Embryonic facial prominence (tissue), 1 donor: ENCODE data around the gene CAMSAP1.
"Not testable (repeated sequence)": the region's sequence is repeated elsewhere in the genome, so short reads cannot be mapped to it uniquely, and the experiment has no call there.

Experiments used
- DNase-seq: peaks from one replicate; pipeline ENCODE4 v3.0.0-alpha.2; 2016; ENCODE audit errors: extremely low spot score

The CAMSAP1 gene

DNA sequence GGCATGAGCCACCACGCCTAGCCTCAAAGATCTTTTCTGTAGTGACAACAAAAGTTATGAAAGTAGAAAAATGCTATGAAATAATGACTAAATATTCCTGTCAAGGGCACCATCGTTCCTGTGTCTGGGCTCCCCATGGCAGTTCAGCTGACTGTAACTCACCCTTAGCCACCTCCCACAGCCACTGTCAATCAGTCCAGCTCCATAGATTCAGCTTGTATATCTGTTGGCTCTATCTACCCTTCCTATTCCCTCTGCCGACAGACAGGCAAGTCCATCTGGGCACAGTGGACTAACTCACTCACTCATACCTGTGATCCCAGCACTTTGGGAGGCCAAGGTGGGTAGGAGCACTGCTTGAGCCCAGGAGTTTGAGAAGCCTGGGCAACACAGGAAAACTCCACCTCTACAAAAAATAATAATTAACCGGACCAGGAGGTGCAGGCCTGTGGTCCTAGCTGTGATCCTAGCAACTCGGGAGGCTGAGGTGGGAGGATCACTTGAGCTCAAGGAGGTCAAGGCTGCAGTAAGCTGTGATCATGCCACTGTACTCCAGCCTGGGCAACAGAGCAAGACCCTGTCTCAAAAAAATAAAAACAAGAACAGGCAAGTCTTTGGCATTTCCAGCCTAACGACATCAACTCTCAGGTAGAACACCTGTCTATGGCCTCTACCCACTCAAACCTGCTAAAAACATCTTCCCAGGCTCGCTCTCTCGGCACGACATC lies 6.2 kb downstream of the CAMSAP1 start:
- DNase-seq: no peak

DNA sequence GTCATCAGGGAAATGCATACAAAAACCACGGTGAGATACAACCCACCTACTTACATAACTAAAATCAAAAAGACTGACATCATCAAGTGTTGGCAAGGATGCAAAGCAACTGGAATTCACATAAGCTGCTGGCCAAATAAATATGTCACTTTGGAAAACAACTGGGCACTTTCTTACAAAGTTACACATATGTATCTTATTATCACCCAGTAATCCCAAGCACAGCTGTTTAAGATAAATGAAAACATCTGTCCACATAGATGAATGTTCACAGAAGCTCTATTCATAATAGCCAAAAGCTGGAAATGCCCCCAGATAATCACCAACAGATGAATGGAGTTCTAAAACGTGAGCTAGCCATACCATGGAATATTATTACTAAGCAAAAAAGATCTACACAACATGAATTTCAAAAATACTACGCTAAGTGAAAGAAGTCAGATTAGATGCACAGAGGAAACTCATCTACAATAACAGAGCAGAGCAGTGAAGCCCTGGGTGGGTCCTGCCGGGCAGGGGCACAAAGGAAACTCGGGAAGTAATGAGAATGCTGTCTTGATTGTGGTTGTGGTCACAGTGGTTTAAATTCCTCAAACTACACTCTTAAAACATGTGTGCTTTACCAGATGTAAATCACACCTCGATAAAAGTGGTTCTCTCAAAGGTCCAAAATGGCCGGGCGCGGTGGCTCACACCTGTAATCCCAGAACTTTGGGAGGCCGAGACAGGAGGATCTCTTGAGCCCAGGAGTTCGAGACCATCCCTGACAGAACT lies 8.5 kb downstream of the CAMSAP1 start:
- no peak for DNase-seq

DNA sequence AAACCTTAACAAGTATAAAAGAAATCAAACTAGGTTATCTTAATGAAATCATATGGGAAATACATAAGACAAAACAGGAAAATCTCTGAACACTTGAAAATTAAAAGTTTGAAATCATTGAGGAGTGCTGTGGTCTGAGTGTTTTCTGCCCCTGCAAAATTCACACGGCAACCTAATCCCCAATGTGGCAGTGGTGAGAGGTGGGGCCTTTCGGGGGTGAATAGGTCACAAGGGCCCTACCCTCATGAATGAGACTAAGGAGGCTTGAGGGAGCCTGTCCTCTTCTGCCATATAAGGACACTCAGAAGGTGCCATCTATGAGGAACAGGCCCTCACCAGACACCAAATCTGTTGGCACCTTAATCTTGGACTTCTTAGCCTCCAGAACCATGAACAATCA lies 10.7 kb downstream of the CAMSAP1 start:
- DNase-seq: no peak

DNA sequence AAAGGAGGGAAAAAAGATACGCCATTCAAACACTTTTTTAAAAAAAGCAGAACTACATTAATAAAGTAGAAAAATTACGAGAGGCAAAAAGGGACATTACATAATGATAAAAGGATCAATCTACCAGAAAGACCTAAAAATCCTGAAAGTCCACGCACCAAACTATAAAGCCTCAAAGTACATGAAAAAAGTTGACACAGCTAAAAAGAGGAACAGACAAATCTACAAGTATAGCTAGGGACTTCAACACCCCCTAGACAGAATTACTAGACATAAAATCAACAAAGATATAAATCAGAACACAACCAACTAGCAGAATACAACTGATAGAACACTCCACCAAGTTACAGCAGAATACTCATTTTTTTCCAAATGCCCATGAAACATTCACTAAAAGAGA lies 11.1 kb downstream of the CAMSAP1 start:
- DNase-seq: no peak

DNA sequence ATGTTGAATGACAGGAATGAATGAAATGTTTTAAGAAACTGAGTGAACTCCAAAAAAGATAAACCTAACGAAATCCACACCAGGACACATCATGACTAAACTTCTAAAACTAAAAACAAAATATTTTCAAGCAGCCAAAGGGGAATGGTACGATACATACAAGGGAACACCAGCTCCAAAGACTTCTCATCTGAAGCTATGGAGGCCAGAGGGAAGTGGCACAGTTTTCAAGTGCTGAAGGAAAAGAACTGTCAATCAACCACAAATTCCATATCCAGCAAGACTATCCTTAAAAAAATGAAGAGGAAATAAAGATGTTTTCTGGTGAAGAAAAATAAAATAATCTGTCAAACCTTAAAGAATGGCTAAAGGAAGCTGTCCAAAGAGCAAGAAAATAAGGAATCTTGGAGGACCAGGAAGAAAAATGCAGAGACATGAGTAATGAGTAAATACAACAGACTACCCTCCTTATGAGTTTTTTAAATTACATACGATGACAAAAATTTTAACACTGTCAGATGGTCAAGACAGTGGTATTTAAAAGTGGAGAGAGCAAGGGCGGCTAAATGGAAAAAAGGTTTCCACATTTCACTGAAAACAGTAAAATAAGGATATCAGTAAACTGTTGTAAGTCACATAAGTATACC lies 12.0 kb downstream of the CAMSAP1 start:
- DNase-seq: no peak

DNA sequence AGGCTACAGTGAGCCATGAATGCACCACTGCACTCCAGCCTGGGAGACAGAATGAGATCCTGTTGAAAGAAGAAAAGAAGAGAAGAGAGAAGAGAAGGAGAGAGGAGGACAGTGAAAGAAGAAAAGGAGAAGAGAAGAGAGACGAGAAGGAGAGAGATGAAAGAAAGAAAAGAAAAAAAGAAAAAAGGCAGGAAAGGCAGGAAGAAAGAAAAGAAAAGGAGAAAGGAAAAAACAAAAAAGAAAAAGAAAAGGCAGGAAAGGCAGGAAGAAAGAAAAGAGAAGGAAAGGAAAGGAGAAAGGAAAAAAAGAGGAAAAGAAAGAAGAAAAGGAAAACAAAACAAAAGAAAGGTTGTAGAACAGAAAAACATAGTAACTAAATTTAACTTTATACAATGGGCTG lies 14.2 kb downstream of the CAMSAP1 start:
- DNase-seq: no peak

DNA sequence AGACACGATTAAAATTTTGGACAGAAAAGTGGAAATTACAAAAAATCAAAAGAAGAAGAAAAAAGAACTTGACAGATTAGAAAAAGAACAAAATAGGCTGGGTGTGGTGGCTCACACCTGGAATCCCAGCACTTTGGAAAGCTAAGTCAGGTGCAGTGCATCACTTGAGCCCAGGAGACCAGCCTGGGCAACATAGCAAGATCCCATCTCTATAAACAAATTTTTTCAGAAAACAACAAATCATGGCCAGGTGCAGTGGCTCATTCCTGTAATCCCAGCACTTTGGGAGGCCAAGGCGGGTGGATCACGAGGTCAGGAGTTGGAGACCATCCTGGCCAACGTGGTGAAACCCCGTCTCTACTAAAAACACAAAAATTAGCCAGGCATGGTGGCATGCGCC lies 15.0 kb downstream of the CAMSAP1 start:
- not testable (repeated sequence) for DNase-seq

DNA sequence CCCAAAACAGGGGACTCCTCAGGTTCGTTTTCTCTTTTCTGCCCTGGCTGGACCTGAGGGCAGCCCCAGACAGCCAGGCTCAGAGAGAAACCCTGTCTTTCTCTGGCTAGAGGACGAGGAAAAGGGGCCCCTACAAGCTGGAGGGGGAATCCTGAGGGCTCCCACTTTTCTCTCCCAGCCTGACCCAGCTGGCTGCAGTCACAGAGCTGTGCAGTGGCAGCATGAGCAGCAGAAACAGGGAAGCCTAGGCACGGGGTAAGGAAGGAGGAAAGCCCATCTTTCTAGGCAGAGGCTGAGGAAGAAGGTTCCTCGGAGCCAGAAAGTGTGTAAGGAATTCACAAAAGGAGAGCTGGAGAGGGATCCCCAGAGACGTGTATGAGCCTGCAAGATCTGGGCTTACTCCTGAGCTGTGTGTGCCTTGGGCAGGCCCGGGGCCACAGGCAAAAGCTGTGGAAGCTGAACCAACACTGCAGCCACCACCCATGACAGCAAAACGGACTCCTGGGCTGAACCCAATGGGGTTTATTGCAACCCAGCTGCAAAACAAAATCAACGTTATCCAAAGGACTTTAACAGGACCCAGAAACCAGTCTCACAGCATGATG lies 16.2 kb downstream of the CAMSAP1 start:
- DNase-seq: no peak

DNA sequence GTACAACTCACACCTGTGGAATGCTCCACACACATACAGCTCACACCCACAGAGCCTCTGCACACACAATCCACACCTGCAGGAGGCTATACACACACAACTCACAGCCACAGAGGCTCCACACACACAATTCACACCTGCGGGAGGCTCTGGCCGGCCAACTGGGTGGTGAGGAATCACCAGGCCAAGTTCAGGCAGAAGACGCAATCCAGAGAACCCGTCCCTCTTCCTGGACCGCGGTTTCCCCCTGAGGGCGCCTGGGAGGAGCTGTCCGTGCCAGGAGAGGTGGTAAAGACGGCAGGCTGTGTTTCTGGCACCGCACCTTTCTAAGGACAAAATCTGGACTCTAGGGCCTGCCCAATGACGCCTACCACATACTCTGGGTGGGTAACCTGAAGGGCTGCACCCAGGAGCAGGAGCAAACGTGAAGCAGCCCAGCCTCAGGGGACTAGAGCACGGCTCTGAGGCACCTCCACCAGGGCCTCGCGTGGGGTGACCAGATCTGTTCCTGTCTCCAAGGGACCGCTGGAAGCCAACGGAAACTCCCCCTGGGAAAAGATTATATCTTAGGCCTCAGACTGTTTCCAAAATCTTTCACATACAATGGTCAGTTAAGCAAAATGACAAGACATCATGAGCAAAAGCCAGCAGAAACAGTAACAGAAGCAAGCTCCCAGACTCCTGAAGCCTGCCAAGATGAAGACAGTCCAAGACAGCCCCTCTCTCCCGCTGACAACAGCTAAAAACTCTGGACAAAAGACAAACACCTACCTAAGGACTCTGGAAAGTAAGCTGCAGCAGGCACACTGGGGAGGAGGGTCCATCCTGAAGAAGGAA lies 16.9 kb downstream of the CAMSAP1 start:
- no peak for DNase-seq

DNA sequence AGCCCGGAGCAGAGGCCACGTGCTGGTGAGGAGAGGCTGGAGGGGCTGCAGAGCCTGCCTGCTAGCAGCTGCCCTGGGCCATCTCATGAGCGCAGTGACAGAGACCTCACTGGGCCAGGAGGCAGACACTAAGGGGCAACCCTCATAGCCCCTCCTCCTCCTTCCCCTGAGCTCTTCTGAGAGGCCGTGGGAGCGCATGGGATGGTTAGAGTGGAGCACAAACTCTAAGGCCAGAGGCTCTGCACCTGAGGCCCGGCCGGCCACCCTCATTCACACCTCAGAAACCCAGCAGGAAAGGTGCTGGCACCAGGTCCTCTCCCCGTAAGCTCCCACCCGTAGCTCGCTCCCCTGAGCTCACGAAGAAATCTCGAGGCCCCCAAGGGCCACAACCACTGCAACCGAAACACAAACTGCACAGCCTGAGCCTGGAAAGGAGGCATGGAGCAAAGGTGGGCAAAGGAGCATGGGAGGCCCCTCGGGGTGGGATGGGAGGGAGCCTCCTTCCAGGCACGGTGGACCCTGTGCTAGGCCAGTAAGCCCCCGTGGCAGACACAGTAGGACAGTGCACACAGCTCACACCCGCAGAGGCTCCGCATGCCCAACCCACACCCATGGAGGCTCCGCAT lies 17.7 kb downstream of the CAMSAP1 start:
- DNase-seq: no peak

DNA sequence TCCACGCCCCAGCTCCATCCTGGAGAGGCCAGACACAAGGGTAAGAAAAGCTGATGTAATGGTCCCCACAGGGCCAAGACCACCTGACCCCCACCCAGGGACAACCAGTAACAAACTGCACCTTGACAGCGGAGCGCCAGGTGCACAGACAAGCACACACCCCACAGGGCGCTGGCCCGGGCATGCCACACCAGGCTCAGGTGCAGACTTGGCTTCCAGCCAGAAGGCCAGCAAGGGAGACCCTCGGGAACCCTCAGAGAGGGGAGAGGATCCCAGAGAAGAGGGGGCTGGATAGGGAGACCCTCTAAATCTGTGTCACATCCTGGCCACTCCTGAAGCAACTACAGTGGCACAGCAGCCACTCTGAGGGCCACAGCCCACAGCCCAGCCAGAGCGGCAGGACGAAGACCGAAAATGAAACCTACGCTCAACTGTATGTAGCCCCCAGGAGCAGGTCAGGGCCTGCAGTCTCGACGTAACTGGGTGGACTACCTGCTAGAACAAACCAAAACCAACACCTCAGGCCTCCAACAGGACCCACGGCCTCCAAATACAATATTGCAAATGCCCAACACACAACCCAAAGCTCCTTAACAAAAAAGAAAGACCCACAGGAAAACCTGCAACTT lies 18.5 kb downstream of the CAMSAP1 start:
- no peak for DNase-seq

DNA sequence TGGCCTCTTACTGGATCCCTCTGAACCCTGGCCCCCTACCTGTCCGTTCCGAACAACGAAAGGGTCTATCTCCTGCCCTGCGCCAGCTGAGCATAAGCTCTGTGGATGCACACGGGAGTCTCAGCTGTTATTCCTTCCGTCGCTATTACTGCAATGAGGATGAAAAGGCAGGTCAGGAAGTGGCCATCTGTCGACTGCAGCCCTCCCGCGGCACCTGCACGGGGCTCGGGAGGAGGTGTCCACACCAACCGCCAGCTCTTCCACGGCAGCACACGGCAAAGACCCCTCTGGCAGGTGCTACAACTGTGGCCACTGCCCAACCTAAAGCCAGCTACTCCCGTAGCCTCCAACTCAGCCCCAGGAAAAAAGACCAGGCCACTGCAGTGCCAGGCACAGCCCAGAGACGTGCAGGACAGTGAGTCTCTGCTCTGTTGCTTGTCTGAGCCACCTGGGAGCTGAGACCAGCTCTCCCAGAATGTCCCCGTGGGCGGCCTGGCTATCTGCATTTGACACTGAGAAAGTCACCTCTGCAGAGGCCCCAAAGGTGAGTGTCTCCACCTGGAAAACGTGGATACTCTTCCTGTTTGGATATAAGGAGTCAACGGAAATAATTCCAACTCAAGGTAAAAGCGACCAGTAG lies 19.1 kb downstream of the CAMSAP1 start:
- DNase-seq: no peak

DNA sequence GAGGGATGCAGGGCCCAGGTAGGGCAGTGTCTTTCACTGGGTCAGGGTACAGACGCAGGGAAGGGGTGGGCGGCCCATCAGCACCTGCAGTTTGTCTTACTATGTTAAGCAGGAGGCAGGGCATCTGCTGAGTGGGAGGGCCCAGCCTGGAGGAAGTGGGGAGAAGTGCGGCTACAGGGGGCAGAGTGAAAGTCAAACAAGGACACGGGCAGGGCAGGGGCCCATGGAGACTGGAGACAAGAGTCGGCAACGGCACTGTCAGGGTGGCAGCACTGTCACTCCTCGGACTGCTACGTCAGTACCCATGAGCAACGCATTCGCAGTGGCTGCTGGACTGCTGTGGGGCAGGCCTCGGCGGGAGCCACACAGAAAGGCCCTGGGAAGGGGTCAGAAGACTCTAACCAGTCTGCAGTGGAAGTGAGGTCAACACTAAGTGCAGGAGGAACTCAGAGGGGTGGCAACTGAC lies 19.7 kb downstream of the CAMSAP1 start:
- DNase-seq: no peak

DNA sequence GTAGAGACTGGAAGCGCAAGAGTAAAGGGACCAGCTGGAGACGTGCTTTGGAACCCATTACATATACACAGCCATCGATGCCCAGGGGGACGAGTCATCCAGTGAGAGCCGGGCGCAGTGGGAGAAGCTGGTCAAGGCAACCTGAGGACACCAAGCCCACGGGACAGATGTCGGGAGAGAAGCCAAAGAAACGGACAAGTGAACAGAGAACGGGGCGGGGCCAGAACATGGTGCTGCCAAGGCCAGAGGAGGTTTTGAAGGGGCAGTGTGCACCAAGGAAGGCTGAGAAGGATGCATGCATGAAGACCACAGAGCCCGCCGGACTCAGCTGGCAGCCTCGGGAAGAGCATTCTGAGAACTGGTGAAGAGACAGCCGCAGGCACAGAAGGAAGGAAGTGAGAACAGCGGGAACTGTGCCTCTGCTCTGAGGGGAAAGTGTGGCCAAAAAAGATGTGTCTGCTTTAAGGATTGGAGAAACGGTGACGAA lies 20.3 kb downstream of the CAMSAP1 start:
- no peak for DNase-seq

DNA sequence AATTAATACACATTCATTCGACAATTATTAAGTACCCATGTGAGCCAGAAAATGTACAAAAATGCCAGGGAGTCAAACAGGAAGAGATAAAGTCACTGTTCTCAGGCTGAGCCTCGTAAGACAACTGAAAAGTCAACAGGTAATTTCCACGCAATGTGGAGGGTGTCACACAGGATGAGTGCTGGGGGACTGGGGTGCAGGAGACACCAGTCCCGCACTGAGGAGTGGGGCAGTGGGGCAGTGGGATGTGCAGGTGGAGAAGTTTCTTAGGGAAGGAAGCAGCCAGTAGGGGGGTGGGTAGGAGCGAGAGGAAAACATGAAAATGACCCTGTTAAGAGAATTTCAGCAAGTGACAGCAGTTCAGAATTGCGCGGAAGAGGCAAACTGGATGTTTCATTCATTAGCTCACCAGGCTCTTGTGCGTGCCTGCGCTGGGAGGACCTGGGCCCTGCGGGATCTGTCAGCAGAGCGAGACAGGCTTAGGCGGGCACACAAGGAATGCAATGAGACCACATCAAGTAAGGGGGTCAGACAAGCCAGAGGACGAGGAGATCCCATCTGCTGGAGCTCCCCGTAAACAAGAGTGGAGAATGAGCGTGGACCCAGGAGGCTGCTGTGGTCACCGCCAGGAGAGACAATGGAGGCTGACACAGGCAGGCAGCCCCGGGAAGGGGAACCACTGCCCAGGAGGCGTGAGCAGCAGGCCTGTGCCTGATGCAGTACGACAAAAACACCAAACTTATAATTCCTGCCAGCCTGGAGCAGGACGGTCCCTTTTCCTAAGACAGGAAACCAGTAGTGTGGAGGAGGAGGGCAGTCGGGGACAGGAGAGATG lies 21.0 kb downstream of the CAMSAP1 start:
- DNase-seq: no peak

DNA sequence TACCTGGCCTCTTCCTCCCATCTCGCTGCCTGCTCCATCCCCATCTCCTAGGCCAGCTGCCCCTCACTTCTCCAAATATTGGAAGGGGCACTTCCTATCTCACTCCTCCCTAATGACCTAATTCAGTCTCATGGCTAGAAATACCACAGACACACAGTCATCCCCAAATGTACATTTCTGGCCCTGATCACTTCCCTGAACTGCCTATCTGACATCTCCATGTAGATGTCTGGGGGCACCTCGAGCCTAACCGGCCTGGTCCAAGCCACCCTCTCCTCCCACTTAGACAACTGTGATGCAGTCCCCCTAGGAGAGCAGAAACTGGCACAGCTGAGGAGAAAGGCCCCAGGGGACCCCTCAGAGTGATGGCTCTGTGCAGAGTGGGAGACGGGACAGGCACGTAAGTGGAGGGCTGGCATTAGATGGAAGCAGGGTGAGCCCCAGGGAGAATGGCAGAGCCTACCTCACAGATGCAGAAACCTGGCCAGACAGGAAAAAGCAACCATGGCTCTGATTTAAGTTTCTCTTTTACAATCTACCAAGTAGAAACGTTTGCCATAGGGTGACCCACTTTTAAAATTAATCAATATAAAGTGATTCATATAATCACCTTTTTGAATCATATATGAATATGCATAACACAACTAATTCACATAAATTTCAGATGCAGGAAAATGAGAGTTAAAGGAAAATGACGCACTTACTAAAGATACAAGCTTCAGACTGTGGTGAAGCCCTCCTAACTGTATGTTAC lies 22.1 kb downstream of the CAMSAP1 start:
- DNase-seq: no peak

DNA sequence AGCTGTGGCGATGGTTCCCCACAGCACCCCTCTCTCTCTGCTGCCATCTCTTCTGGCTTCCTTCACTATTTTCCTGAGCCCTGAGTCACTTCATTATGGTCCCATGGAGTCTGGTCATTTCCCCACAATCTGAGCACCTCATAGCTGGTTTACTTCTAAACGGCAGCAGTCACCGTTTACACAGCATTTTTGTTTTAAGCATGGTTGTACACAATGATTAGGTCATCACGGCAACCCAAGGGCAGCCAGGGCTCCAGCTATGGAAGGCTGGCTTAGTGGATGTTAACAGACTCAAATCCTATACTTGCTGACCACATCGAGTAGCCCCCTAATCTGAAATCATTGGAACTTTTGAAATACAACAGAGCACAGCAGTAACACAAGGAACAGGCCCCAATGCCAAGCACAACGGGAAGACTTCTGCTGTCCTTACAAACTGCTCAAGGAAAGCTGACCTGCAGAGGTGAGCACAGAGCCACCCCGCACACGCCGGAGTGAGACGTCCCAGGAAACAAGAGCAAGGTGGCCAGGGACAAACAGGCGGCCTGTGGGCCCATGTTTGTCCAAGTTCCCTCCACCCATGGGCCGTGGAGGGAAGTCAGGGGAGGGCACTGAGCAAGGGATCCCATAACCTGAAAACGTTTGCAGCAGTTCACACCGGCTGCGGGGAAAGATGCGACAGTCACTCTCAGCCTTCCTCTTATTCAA lies 22.9 kb downstream of the CAMSAP1 start:
- DNase-seq: no peak
